Measurements from ENCODE around the gene DYTN. TPM values are rescaled to one million over a fixed set of nuclear protein-coding genes. Genes with fewer than 3 reads are reported as not detected.
A peak's percentile ranks its signal among the peaks of the same experiment; 100 is the strongest.

The DYTN gene
- total RNA-seq, 1 donor from 2014 or later = not detected

GRCh38 chr2:206700156-206700555 is 18.0 kb downstream of the DYTN start:
- no peak for DNase-seq (ENCODE audit: low read depth)
- no peak for TF ChIP-seq CTCF (conservative IDR thresholded peaks at IDR 0.05; ENCODE audit: low read depth, low read length)
- H3K4me3 ChIP-seq (ENCODE audit: low read depth, low read length) = no peak overlapping the region

DNA sequence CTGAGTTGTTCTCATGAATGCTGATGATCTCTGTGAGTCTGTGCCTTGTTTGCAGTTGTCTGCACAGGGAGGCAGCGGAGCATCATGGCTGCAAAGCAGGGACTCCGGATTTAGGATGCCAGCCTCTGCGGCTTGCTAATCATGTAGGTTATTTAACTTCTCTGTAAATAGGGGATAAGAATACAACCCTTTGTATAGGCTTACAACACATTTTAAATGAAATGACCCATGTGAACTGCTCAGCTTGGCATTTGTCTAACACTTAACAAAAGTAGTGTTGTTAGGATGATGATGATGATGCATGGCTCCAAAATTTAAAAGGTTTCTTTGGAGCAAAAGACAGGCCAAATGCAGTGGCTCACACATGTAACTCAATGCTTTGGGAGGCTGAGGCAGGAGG is 19.4 kb downstream of the DYTN start:
- TF ChIP-seq CTCF (conservative IDR thresholded peaks at IDR 0.05; ENCODE audit: low read depth, low read length) = no peak
- H3K4me3 ChIP-seq (ENCODE audit: low read depth, low read length) = no peak overlapping the region
- no peak for DNase-seq (ENCODE audit: low read depth)

DNA sequence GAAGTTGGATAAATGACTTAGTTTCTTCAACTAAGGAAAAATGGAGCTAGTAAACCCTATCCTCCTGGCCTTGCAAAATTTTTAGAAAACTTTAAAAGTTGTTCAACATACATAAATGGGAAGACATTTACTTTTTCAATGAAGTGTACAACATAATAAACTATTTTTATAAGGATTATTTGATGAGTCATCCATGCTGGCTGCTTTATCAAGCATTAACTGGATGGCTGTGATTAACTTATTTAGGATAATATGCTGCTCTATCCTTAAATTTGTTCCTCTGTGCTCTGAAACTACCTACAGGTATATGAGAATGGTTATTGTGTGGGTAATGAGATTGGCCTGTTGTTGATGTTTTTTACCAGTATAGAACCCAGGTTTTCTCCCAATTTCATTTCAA is 21.3 kb downstream of the DYTN start:
- H3K4me3 ChIP-seq (ENCODE audit: low read depth, low read length) = no peak overlapping the region
- no peak for TF ChIP-seq CTCF (conservative IDR thresholded peaks at IDR 0.05; ENCODE audit: low read depth, low read length)
- no peak for DNase-seq (ENCODE audit: low read depth)

GRCh38 chr2:206693399-206694137 is 24.6 kb downstream of the DYTN start:
- TF ChIP-seq CTCF (conservative IDR thresholded peaks at IDR 0.05; ENCODE audit: low read depth, low read length) = peak; percentile 69
- peak; percentile 32 for DNase-seq (ENCODE audit: low read depth)
- no peak overlapping the region for H3K4me3 ChIP-seq (ENCODE audit: low read depth, low read length)

DNA sequence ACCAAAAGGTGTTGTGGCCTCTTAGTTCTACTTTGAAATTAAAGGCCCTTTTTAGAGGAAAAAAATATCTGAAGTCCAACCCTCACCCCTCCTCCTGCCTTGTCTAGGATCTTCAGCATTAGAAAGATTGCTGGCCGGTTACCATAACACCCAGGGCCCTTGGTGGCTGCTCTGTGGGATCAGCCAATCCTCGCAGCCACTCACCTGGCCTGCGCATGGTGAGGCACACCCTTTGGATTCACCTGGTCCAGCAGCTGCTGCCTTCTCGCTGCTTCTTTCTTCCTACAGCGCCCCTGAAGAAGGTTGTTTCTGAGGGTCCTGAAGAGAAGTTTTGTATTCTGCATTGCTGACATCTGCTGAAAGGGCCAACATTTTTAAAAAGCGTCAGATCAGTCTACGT is 25.2 kb downstream of the DYTN start:
- no peak for DNase-seq (ENCODE audit: low read depth)
- H3K4me3 ChIP-seq (ENCODE audit: low read depth, low read length) = no peak overlapping the region
- TF ChIP-seq CTCF (conservative IDR thresholded peaks at IDR 0.05; ENCODE audit: low read depth, low read length) = no peak

- no peak for TF ChIP-seq CTCF (conservative IDR thresholded peaks at IDR 0.05; ENCODE audit: low read depth, low read length)
- no peak for DNase-seq (ENCODE audit: low read depth)
- H3K4me3 ChIP-seq (ENCODE audit: low read depth, low read length) = no peak overlapping the region
Measured at GRCh38 chr2:206688990-206689389, 29.2 kb downstream of the DYTN start.

- no peak for DNase-seq (ENCODE audit: low read depth)
- no peak for TF ChIP-seq CTCF (conservative IDR thresholded peaks at IDR 0.05; ENCODE audit: low read depth, low read length)
- no peak overlapping the region for H3K4me3 ChIP-seq (ENCODE audit: low read depth, low read length)
Measured at GRCh38 chr2:206688453-206688852, 29.7 kb downstream of the DYTN start.
